PC-9 (cell line): ENCODE data around the gene FGF3.

Experiments used
- EZH2 ChIP-seq: fragments of 200-600 bp; sonication (generic); IDR thresholded peaks from 2 replicates; pipeline ENCODE4 v1.8.0; 2017; ENCODE audit warnings: antibody characterized with exemption, low read depth
- TF ChIP-seq, protein P1 (sequence below): fragments of 200-600 bp; sonication (generic); conservative IDR thresholded peaks from 2 replicates; pipeline ENCODE4 v1.6.1; 2017; ENCODE audit warnings: mixed run types, antibody characterized with exemption, mild to moderate bottlenecking, moderate library complexity

GRCh38 chr11:69839516-69839915 is 20.3 kb upstream of the FGF3 start:
- TF ChIP-seq, protein P1, sequence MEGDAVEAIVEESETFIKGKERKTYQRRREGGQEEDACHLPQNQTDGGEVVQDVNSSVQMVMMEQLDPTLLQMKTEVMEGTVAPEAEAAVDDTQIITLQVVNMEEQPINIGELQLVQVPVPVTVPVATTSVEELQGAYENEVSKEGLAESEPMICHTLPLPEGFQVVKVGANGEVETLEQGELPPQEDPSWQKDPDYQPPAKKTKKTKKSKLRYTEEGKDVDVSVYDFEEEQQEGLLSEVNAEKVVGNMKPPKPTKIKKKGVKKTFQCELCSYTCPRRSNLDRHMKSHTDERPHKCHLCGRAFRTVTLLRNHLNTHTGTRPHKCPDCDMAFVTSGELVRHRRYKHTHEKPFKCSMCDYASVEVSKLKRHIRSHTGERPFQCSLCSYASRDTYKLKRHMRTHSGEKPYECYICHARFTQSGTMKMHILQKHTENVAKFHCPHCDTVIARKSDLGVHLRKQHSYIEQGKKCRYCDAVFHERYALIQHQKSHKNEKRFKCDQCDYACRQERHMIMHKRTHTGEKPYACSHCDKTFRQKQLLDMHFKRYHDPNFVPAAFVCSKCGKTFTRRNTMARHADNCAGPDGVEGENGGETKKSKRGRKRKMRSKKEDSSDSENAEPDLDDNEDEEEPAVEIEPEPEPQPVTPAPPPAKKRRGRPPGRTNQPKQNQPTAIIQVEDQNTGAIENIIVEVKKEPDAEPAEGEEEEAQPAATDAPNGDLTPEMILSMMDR = no peak
- TF ChIP-seq EZH2 = no peak
